HL-60 (cell line): ENCODE measurements around the gene BMPR2.

Experiments used
- DNase-seq, 2 experiments: peaks; one replicate each; pipeline ENCODE4 v3.0.0-alpha.2; 2010 to 2020; ENCODE audit warnings: low read depth in 1 of 2, low spot score in 1 of 2
- H3K27ac ChIP-seq: fragments of 250-450 bp; sonication (Bioruptor Pico); replicated peaks from 2 replicates; pipeline ENCODE4 v1.5.1; 2020; ENCODE audit warnings: mild to moderate bottlenecking, moderate library complexity
- H3K27me3 ChIP-seq: fragments of 250-450 bp; sonication (Bioruptor Pico); 2 replicates; pipeline ENCODE4 v1.5.1; 2021; ENCODE audit warnings: mild to moderate bottlenecking, moderate library complexity; ENCODE audit not compliant: insufficient read depth, poor library complexity, severe bottlenecking
- H3K4me3 ChIP-seq: replicated peaks from 2 replicates; pipeline ENCODE4 v1.5.1; 2011; ENCODE audit warnings: mild to moderate bottlenecking, control low read depth, low read length; ENCODE audit not compliant: insufficient read depth
- GABPA ChIP-seq: IDR thresholded peaks from 2 replicates; pipeline ENCODE4 v1.6.1; 2012; ENCODE audit warnings: low read depth
- POLR2AphosphoS5 ChIP-seq: IDR thresholded peaks from 2 replicates; pipeline ENCODE4 v1.6.1; 2012; ENCODE audit warnings: low read depth
- SPI1 ChIP-seq: IDR thresholded peaks from 2 replicates; pipeline ENCODE4 v1.6.1; 2012; ENCODE audit warnings: low read depth, mild to moderate bottlenecking, borderline replicate concordance
- TF ChIP-seq, protein P1 (sequence below): IDR thresholded peaks from one replicate; pipeline ENCODE4 v1.5.1; 2011; ENCODE audit warnings: low read length, control low read depth, inconsistent platforms; ENCODE audit not compliant: insufficient read depth
- TF ChIP-seq, protein P2 (sequence below): IDR thresholded peaks from 2 replicates; pipeline ENCODE4 v1.6.1; 2012; ENCODE audit warnings: low read depth; ENCODE audit not compliant: insufficient replicate concordance

The BMPR2 gene

DNA sequence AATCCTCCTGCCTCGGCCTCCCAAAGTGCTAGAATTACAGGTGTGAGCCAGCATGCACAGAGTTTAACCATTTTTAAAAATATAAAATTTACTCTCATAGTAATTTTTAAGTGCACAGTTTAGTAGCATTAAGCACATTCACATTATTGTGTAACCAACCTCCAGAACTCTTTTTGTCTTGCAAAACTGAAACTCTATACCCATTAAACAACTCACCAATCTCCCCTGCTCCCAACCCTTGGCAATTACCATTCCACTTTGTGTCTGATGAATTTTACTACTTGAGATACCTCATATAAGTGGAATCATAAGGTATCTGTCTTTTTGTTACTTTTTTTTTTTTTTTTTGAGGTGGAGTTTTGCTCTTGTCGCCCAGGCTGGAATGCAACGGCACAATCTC, 112.5 kb downstream of the BMPR2 start:
- no peak for DNase-seq
- TF ChIP-seq SPI1 (no peak), GABPA (no peak), POLR2AphosphoS5 (no peak)
- TF ChIP-seq, protein P1, sequence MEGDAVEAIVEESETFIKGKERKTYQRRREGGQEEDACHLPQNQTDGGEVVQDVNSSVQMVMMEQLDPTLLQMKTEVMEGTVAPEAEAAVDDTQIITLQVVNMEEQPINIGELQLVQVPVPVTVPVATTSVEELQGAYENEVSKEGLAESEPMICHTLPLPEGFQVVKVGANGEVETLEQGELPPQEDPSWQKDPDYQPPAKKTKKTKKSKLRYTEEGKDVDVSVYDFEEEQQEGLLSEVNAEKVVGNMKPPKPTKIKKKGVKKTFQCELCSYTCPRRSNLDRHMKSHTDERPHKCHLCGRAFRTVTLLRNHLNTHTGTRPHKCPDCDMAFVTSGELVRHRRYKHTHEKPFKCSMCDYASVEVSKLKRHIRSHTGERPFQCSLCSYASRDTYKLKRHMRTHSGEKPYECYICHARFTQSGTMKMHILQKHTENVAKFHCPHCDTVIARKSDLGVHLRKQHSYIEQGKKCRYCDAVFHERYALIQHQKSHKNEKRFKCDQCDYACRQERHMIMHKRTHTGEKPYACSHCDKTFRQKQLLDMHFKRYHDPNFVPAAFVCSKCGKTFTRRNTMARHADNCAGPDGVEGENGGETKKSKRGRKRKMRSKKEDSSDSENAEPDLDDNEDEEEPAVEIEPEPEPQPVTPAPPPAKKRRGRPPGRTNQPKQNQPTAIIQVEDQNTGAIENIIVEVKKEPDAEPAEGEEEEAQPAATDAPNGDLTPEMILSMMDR = no peak
- TF ChIP-seq, protein P2, sequence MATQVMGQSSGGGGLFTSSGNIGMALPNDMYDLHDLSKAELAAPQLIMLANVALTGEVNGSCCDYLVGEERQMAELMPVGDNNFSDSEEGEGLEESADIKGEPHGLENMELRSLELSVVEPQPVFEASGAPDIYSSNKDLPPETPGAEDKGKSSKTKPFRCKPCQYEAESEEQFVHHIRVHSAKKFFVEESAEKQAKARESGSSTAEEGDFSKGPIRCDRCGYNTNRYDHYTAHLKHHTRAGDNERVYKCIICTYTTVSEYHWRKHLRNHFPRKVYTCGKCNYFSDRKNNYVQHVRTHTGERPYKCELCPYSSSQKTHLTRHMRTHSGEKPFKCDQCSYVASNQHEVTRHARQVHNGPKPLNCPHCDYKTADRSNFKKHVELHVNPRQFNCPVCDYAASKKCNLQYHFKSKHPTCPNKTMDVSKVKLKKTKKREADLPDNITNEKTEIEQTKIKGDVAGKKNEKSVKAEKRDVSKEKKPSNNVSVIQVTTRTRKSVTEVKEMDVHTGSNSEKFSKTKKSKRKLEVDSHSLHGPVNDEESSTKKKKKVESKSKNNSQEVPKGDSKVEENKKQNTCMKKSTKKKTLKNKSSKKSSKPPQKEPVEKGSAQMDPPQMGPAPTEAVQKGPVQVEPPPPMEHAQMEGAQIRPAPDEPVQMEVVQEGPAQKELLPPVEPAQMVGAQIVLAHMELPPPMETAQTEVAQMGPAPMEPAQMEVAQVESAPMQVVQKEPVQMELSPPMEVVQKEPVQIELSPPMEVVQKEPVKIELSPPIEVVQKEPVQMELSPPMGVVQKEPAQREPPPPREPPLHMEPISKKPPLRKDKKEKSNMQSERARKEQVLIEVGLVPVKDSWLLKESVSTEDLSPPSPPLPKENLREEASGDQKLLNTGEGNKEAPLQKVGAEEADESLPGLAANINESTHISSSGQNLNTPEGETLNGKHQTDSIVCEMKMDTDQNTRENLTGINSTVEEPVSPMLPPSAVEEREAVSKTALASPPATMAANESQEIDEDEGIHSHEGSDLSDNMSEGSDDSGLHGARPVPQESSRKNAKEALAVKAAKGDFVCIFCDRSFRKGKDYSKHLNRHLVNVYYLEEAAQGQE = no peak

DNA sequence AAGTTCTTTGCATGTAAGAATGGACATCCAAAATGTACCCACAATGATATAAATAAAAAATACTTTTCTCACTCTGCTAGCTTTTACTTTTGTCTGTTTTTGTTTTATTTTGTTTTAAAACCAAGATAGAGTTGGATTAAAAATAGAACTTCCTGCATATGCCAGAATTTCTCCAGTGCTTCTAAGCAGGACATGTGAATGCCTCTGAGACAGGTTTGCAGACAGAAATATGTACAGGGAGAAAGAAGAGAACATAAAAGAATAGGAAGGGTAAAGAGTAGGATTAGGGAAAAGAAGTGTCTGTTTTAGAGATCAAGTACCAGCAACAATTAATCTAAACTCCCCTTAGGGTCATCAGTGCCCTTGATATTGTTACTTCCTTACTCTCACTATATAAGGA, 114.4 kb downstream of the BMPR2 start:
- no peak overlapping the region for H3K4me3 ChIP-seq
- H3K27me3 ChIP-seq = no peaks in the 10 kb centered on the region
- TF ChIP-seq, protein P2 = no peak
- TF ChIP-seq, protein P1 = no peak
- TF ChIP-seq SPI1 (no peak), GABPA (no peak), POLR2AphosphoS5 (no peak)
- no peak overlapping the region for H3K27ac ChIP-seq
- DNase-seq = no peak

More for the DNA sequence above, 112.5 kb downstream of the BMPR2 start:
- no peaks in the 10 kb centered on the region for H3K27me3 ChIP-seq
- no peak overlapping the region for H3K4me3 ChIP-seq
- H3K27ac ChIP-seq = no peak overlapping the region

DNA sequence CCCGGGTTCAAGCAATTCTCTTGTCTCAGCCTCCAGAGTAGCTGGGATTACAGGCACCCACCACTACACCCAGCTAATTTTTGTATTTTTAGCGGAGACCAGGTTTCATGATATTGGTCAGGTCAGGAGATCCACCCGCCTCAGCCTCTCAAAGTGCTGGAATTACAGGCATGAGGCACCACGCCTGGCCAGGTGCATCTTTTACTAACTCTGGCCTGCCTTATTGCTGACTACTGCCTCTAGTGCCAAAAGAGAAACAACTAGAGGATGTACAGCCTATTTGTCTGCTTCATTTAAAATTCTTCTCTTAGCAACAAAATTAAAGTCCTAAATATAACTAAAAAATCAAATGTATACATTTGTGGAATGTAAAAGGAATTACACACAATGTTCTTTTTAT, 115.4 kb downstream of the BMPR2 start:
- TF ChIP-seq, protein P2 = no peak
- TF ChIP-seq POLR2AphosphoS5 = no peak
- TF ChIP-seq SPI1 = no peak
- TF ChIP-seq, protein P1 = no peak
- TF ChIP-seq GABPA = no peak
- no peaks in the 10 kb centered on the region for H3K27me3 ChIP-seq
- no peak overlapping the region for H3K4me3 ChIP-seq
- H3K27ac ChIP-seq = no peak overlapping the region
- no peak for DNase-seq
